Transverse colon (tissue), 4 donors: ENCODE data around the gene GOLGA6L2. TPM values are rescaled to one million over a fixed set of nuclear protein-coding genes. Genes with fewer than 3 reads are reported as not detected.
A peak's percentile ranks its signal among the peaks of the same experiment; 100 is the strongest.
"Not testable (repeated sequence)": the region's sequence is repeated elsewhere in the genome, so short reads cannot be mapped to it uniquely, and the experiment has no call there.

ENCODE experiments used
- DNase-seq: peaks from one replicate; pipeline ENCODE4 v3.0.0-alpha.2; 2019
- H3K27ac ChIP-seq, 4 donors: fragments of 200-600 bp; sonication (generic); 2 replicates each; pipeline ENCODE4 v1.5.1; 2016 to 2018; ENCODE audit warnings: inconsistent platforms in 4 of 4
- H3K27me3 ChIP-seq: fragments of 200-600 bp; sonication (generic); 2 replicates; pipeline ENCODE4 v1.5.1; 2017; ENCODE audit warnings: inconsistent platforms
- H3K36me3 ChIP-seq, 4 donors: fragments of 200-600 bp; sonication (generic); 2 replicates each; pipeline ENCODE4 v1.5.1; 2017 to 2019; ENCODE audit warnings: inconsistent platforms in 4 of 4
- H3K4me1 ChIP-seq, 4 donors: fragments of 200-600 bp; sonication (generic); 2 replicates each; pipeline ENCODE4 v1.5.1; 2017 to 2020; ENCODE audit warnings: inconsistent platforms in 4 of 4
- H3K4me3 ChIP-seq, 4 donors: fragments of 200-600 bp; sonication (generic); 1 replicate in 1 of 4; 2 replicates in 3 of 4; pipeline versions ENCODE4 v1.5.1 to v1.6.1; 2017 to 2019; ENCODE audit warnings: inconsistent platforms in 4 of 4
- H3K9me3 ChIP-seq, 2 donors: fragments of 200-600 bp; sonication (generic); 2 replicates each; pipeline ENCODE4 v1.5.1; 2017 to 2019; ENCODE audit warnings: inconsistent platforms in 2 of 2
- CTCF ChIP-seq, 5 experiments: fragments of 200-600 bp in 3 of 5; fragments of 450-650 bp in 2 of 5; sonication (generic) in 3 of 5; IDR thresholded peaks; 1 replicate in 2 of 5; 2 replicates in 3 of 5; pipeline ENCODE4 v1.5.1; 2016 to 2017; ENCODE audit warnings: antibody characterized with exemption in 5 of 5, inconsistent platforms in 3 of 5, mild to moderate bottlenecking in 2 of 5, moderate library complexity in 1 of 5
- EP300 ChIP-seq: sonication (generic); formaldehyde crosslinking; IDR thresholded peaks from one replicate; pipeline ENCODE4 v1.6.1; 2017; ENCODE audit warnings: antibody characterized with exemption, low read depth
- POLR2A ChIP-seq: fragments of 450-650 bp; IDR thresholded peaks from one replicate; pipeline ENCODE4 v1.6.1; 2016; ENCODE audit warnings: antibody characterized with exemption, mild to moderate bottlenecking, moderate library complexity
- POLR2AphosphoS5 ChIP-seq, 3 donors: sonication (generic); formaldehyde crosslinking; IDR thresholded peaks; one replicate each; pipeline ENCODE4 v1.6.1; 2016; ENCODE audit warnings: antibody characterized with exemption in 3 of 3
- WGBS, 2 donors: methylation state at CpG; one replicate each; pipeline ENCODE4 v1.1.5; 2018; ENCODE audit warnings: low coverage in 1 of 2; 5-methylcytosine and 5-hydroxymethylcytosine counted together
- in situ Hi-C, 4 donors: fragments of 200-750 bp; cut with MboI; loops; one replicate each; pipeline versions ENCODE4 v1.15.0 to v1.15.1; 2017; ENCODE audit warnings: low sequenced_read_pairs in 3 of 4, low pct_ligation_motif_present in 1 of 4, low pct_unique_long_range_greater_than_20kb in 1 of 4
- intact Hi-C: fragments of 100-400 bp; cut with DNase I; formaldehyde crosslinking; loops from one replicate; pipeline ENCODE4 v1.15.1; 2023; ENCODE audit warnings: low total_unique reads
- total RNA-seq, 4 donors: library from RNA; depleted of rRNA; stranded (reverse); fragments of >200 nt; gene quantifications; one replicate each; pipeline ENCODE4 v1.1.0, GENCODE V29; 2016

Gene GOLGA6L2
- total RNA-seq, 4 donors from 2014 or later = not detected

GRCh38 chr15:23416349-23417276, 30.4 kb downstream of the GOLGA6L2 start:
- Histone ChIP-seq H3K36me3 (no peaks in the 10 kb centered on the region), H3K27ac (no peak overlapping the region), H3K4me1 (no peaks in the 10 kb centered on the region), H3K27me3 (no peaks in the 10 kb centered on the region), H3K9me3 (no peaks in the 10 kb centered on the region), H3K4me3 (no peak overlapping the region)
- in situ Hi-C loops (no loop called here), intact Hi-C loops (no loop called here)
- no peak for TF ChIP-seq POLR2A
- no peak for TF ChIP-seq EP300
- no peak for TF ChIP-seq CTCF (IDR thresholded peaks at IDR 0.05)
- no peak for TF ChIP-seq POLR2AphosphoS5 (IDR thresholded peaks at IDR 0.05)
- DNase-seq = peak; percentile 62
- WGBS, 2 donors = 82 to 92% methylated on average over 10 to 34 of the region's 43 CpGs

- H3K27me3 ChIP-seq, H3K9me3 ChIP-seq, H3K36me3 ChIP-seq, H3K4me1 ChIP-seq, H3K4me3 ChIP-seq, H3K27ac ChIP-seq, in situ Hi-C loops, DNase-seq, intact Hi-C loops: not testable (repeated sequence)
- 98% methylated on average over 8 of the region's 8 CpGs; no CpG with 5 or more reads in 1 of the 2 donors for WGBS, 2 donors
Observed at GRCh38 chr15:23415866-23416265, 31.2 kb downstream of the GOLGA6L2 start.

GRCh38 chr15:23415321-23415865, 31.6 kb downstream of the GOLGA6L2 start:
- intact Hi-C loops = no loop called here
- Histone ChIP-seq H3K4me1 (no peaks in the 10 kb centered on the region), H3K4me3 (no peak overlapping the region), H3K36me3 (no peaks in the 10 kb centered on the region), H3K9me3 (no peaks in the 10 kb centered on the region), H3K27me3 (no peaks in the 10 kb centered on the region), H3K27ac (no peak overlapping the region)
- WGBS, 2 donors = 83 to 89% methylated on average over 1 to 8 of the region's 8 CpGs
- no peak for DNase-seq
- TF ChIP-seq CTCF (IDR thresholded peaks at IDR 0.05) = no peak
- TF ChIP-seq POLR2AphosphoS5 (IDR thresholded peaks at IDR 0.05) = no peak
- no peak for TF ChIP-seq POLR2A
- TF ChIP-seq EP300 = no peak
- in situ Hi-C loops = no loop called here

DNA sequence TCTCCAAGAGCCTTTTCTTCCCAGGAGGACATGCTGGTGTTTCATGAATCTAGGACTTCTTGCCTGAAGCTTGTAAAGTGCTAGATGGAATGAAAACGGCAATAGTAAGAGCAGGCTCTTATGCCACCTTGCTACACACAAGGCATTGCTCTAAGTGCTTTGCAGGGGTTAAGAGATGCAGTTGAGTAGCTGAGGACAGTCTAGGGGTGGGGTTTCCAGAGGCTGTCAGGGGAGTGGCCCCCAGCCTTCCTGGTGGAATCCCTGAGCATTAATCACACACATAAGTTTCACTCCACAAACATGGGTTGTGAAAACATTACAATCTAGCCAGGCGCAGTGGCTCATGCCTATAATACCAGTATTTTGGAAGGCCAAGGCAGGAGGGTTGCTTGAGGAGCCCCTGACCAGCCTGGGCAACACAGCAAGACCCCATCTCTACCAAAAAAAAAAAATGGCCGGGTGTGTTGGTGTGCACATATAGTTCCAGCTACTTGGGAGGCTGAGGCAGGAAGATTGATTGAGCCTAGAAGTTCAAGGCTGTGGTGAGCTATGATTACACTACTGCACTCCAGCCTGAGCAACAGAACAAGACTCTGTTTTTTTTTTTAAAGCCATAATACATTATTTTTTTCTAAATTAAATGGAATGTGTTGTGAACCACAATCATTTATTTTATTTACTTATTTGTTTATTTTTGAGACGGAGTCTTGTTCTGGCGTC, 34.0 kb downstream of the GOLGA6L2 start:
- H3K36me3 ChIP-seq, in situ Hi-C loops, H3K4me1 ChIP-seq, DNase-seq, H3K9me3 ChIP-seq, H3K27ac ChIP-seq, intact Hi-C loops, H3K4me3 ChIP-seq, H3K27me3 ChIP-seq: not testable (repeated sequence)
- 85 to 88% methylated on average over 2 to 5 of the region's 5 CpGs for WGBS, 2 donors

DNA sequence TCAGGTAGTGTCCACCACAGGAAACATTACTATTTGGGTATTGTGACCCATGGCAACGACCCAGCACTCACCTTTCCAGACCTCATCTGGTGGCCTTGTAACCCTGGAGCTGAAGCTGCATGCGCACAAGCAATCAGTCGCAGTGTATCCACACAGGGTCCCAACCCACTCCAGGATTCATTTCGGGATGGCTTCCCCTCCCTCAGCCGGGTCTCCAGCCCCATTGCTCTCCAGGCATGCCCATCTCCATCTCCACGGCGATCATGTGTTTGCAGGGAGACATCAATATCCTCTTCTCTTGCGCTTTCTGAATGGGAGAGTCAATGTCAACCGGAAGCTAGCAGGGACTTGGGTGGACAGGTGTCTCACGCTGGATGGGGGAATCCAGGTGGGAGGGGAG, 35.2 kb downstream of the GOLGA6L2 start:
- intact Hi-C loops = no loop called here
- Histone ChIP-seq H3K4me1 (no peaks in the 10 kb centered on the region), H3K4me3 (no peak overlapping the region), H3K9me3 (no peaks in the 10 kb centered on the region), H3K27ac (no peak overlapping the region), H3K27me3 (no peaks in the 10 kb centered on the region), H3K36me3 (no peaks in the 10 kb centered on the region)
- DNase-seq = no peak
- TF ChIP-seq POLR2AphosphoS5 (IDR thresholded peaks at IDR 0.05) = no peak
- TF ChIP-seq CTCF (IDR thresholded peaks at IDR 0.05) = no peak
- TF ChIP-seq POLR2A = no peak
- no peak for TF ChIP-seq EP300
- in situ Hi-C loops = no loop called here
- WGBS, 2 donors = 83% methylated on average over 10 of the region's 10 CpGs; no CpG with 5 or more reads in 1 of the 2 donors
